ENCODE measurements around the gene HRC. TPM values are rescaled to one million over a fixed set of nuclear protein-coding genes. Genes with fewer than 3 reads are reported as not detected.

Gene HRC
- polyA plus RNA-seq, 3 donors = not detected

- WGBS (ENCODE audit: insufficient coverage) = 100% methylated on average over 1 of the region's 4 CpGs
Measured at GRCh38 chr19:49194408-49194807, 39.2 kb upstream of the HRC start.

GRCh38 chr19:49193822-49194394, 38.7 kb upstream of the HRC start:
- Histone ChIP-seq H3K4me1 (ENCODE audit: control insufficient read depth in 1 of 2, insufficient read depth in 2 of 2, low read length in 2 of 2) (peaks cover 12 to 17% of the 10 kb centered on the region in 2 donors), H3K36me3 (replicated peaks in 1 of 2; ENCODE audit: control insufficient read depth in 1 of 2, insufficient read depth in 2 of 2, low read length in 2 of 2) (no peaks in the 10 kb centered on the region), H3K4me2 (replicated peaks; ENCODE audit: extremely low read depth, low read length, poor library complexity, severe bottlenecking) (no peak overlapping the region), H3K9ac (ENCODE audit: insufficient read depth, low read length, poor library complexity, severe bottlenecking) (no peak overlapping the region), H3K79me2 (ENCODE audit: insufficient read depth, low read length) (no peaks in the 10 kb centered on the region), H2AFZ (ENCODE audit: insufficient read depth, low read depth, low read length, poor library complexity, severe bottlenecking) (no peak overlapping the region), H3K9me3 (replicated peaks in 1 of 2; ENCODE audit: control insufficient read depth in 1 of 2, insufficient read depth in 1 of 2, low read length in 2 of 2) (peaks cover 0 to 4% of the 10 kb centered on the region in 2 donors), H3K27me3 (ENCODE audit: control insufficient read depth in 2 of 2, insufficient read depth in 2 of 2, low read length in 2 of 2) (peaks cover 0 to 2% of the 10 kb centered on the region in 2 donors), H3K4me3 (replicated peaks in 1 of 3; ENCODE audit: low read depth in 2 of 3, low read length in 3 of 3) (no peak overlapping the region), H3K27ac (ENCODE audit: low read depth in 1 of 2, low read length in 2 of 2) (no peak overlapping the region), H4K20me1 (ENCODE audit: insufficient read depth, low read length) (no peaks in the 10 kb centered on the region)
- TF ChIP-seq CTCF (IDR thresholded peaks at IDR 0.05) = no peak
- Mint-ChIP-seq H3K27me3 (ENCODE audit: low read depth in 3 of 3) (peaks cover 4 to 14% (median 9%) of the 10 kb centered on the region in 3 donors), H3K4me3 (no peak overlapping the region), H3K36me3 (peaks cover 0 to 9% of the 10 kb centered on the region in 2 donors), H3K4me1 (peaks cover 13% of the 10 kb centered on the region), H3K27ac (peak overlapping the region in 1 of 7 donors; percentile 50), H3K9me3 (peaks cover 3 to 15% (median 6%) of the 10 kb centered on the region in 7 donors)
- intact Hi-C loops (cut with micrococcal nuclease) = no loop called here
- 95% methylated on average over 4 of the region's 6 CpGs for WGBS (ENCODE audit: insufficient coverage)
- DNase-seq = no peak

More at GRCh38 chr19:49194408-49194807, 39.2 kb upstream of the HRC start:
- Mint-ChIP-seq H3K36me3 (peaks cover 0 to 6% of the 10 kb centered on the region in 2 donors), H3K27me3 (ENCODE audit: low read depth in 3 of 3) (peaks cover 4 to 13% (median 9%) of the 10 kb centered on the region in 3 donors), H3K27ac (peak overlapping the region in 1 of 7 donors; percentile 75), H3K9me3 (peaks cover 3 to 12% (median 6%) of the 10 kb centered on the region in 7 donors), H3K4me1 (peaks cover 11% of the 10 kb centered on the region), H3K4me3 (no peak overlapping the region)
- Histone ChIP-seq H3K4me1 (ENCODE audit: control insufficient read depth in 1 of 2, insufficient read depth in 2 of 2, low read length in 2 of 2) (peaks cover 10 to 19% of the 10 kb centered on the region in 2 donors), H3K9me3 (replicated peaks in 1 of 2; ENCODE audit: control insufficient read depth in 1 of 2, insufficient read depth in 1 of 2, low read length in 2 of 2) (peaks cover 0 to 4% of the 10 kb centered on the region in 2 donors), H3K4me3 (replicated peaks in 1 of 3; ENCODE audit: low read depth in 2 of 3, low read length in 3 of 3) (no peak overlapping the region), H3K27me3 (ENCODE audit: control insufficient read depth in 2 of 2, insufficient read depth in 2 of 2, low read length in 2 of 2) (peaks cover 0 to 2% of the 10 kb centered on the region in 2 donors), H3K36me3 (replicated peaks in 1 of 2; ENCODE audit: control insufficient read depth in 1 of 2, insufficient read depth in 2 of 2, low read length in 2 of 2) (no peaks in the 10 kb centered on the region), H4K20me1 (ENCODE audit: insufficient read depth, low read length) (no peaks in the 10 kb centered on the region), H3K4me2 (replicated peaks; ENCODE audit: extremely low read depth, low read length, poor library complexity, severe bottlenecking) (no peak overlapping the region), H3K27ac (ENCODE audit: low read depth in 1 of 2, low read length in 2 of 2) (no peak overlapping the region), H3K79me2 (ENCODE audit: insufficient read depth, low read length) (no peaks in the 10 kb centered on the region), H3K9ac (ENCODE audit: insufficient read depth, low read length, poor library complexity, severe bottlenecking) (no peak overlapping the region), H2AFZ (ENCODE audit: insufficient read depth, low read depth, low read length, poor library complexity, severe bottlenecking) (no peak overlapping the region)
- DNase-seq = no peak
- TF ChIP-seq CTCF (IDR thresholded peaks at IDR 0.05) = no peak
- intact Hi-C loops (cut with micrococcal nuclease) = no loop called here

Measured in CD14-positive monocyte (primary cell).